Measurements from ENCODE around the gene TTR.

GRCh38 chr18:31606265-31606664 is 14.6 kb downstream of the TTR start:
- TF ChIP-seq, protein P1, sequence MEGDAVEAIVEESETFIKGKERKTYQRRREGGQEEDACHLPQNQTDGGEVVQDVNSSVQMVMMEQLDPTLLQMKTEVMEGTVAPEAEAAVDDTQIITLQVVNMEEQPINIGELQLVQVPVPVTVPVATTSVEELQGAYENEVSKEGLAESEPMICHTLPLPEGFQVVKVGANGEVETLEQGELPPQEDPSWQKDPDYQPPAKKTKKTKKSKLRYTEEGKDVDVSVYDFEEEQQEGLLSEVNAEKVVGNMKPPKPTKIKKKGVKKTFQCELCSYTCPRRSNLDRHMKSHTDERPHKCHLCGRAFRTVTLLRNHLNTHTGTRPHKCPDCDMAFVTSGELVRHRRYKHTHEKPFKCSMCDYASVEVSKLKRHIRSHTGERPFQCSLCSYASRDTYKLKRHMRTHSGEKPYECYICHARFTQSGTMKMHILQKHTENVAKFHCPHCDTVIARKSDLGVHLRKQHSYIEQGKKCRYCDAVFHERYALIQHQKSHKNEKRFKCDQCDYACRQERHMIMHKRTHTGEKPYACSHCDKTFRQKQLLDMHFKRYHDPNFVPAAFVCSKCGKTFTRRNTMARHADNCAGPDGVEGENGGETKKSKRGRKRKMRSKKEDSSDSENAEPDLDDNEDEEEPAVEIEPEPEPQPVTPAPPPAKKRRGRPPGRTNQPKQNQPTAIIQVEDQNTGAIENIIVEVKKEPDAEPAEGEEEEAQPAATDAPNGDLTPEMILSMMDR (IDR thresholded peaks at IDR 0.05), result no peak
- TF ChIP-seq EZH2 (IDR thresholded peaks at IDR 0.05; ENCODE audit: borderline replicate concordance, insufficient read depth, low read depth, low read length, poor library complexity, severe bottlenecking), result no peak

All from B cell (primary cell).